Transverse colon (tissue), 4 donors: ENCODE measurements around the gene ENAM.

Experiments used
- EP300 ChIP-seq: sonication (generic); formaldehyde crosslinking; IDR thresholded peaks from one replicate; pipeline ENCODE4 v1.6.1; 2017; ENCODE audit warnings: antibody characterized with exemption, low read depth
- POLR2A ChIP-seq: fragments of 450-650 bp; IDR thresholded peaks from one replicate; pipeline ENCODE4 v1.6.1; 2016; ENCODE audit warnings: antibody characterized with exemption, mild to moderate bottlenecking, moderate library complexity
- POLR2AphosphoS5 ChIP-seq, 3 donors: sonication (generic); formaldehyde crosslinking; IDR thresholded peaks; one replicate each; pipeline ENCODE4 v1.6.1; 2016; ENCODE audit warnings: antibody characterized with exemption in 3 of 3
- TF ChIP-seq, protein P1 (sequence below), 5 experiments: fragments of 200-600 bp in 3 of 5; fragments of 450-650 bp in 2 of 5; sonication (generic) in 3 of 5; IDR thresholded peaks; 1 replicate in 2 of 5; 2 replicates in 3 of 5; pipeline ENCODE4 v1.5.1; 2016 to 2017; ENCODE audit warnings: antibody characterized with exemption in 5 of 5, inconsistent platforms in 3 of 5, mild to moderate bottlenecking in 2 of 5, moderate library complexity in 1 of 5

- TF ChIP-seq, protein P1, sequence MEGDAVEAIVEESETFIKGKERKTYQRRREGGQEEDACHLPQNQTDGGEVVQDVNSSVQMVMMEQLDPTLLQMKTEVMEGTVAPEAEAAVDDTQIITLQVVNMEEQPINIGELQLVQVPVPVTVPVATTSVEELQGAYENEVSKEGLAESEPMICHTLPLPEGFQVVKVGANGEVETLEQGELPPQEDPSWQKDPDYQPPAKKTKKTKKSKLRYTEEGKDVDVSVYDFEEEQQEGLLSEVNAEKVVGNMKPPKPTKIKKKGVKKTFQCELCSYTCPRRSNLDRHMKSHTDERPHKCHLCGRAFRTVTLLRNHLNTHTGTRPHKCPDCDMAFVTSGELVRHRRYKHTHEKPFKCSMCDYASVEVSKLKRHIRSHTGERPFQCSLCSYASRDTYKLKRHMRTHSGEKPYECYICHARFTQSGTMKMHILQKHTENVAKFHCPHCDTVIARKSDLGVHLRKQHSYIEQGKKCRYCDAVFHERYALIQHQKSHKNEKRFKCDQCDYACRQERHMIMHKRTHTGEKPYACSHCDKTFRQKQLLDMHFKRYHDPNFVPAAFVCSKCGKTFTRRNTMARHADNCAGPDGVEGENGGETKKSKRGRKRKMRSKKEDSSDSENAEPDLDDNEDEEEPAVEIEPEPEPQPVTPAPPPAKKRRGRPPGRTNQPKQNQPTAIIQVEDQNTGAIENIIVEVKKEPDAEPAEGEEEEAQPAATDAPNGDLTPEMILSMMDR (IDR thresholded peaks at IDR 0.05), result no peak
- TF ChIP-seq POLR2AphosphoS5 (IDR thresholded peaks at IDR 0.05), result no peak
- no peak for TF ChIP-seq EP300
- TF ChIP-seq POLR2A, result no peak
Observed at GRCh38 chr4:70589785-70590184, 38.8 kb upstream of the ENAM start.
